Activated CD8-positive, alpha-beta T cell treated with anti-CD3 and anti-CD28 coated beads for 36 hours (primary cell): ENCODE data around the gene TRIM46. TPM values are rescaled to one million over a fixed set of nuclear protein-coding genes. Genes with fewer than 3 reads are reported as not detected.
A peak's percentile ranks its signal among the peaks of the same experiment; 100 is the strongest.

Experiments used
- ATAC-seq: fragments of 200-7000 bp; cut with Tn5 transposase; one replicate; pipeline ENCODE4 v1.10.0; 2021; ENCODE audit warnings: mild to moderate bottlenecking, moderate library complexity
- CTCF ChIA-PET: fragments of 350-600 bp; sonication (Branson Sonifier 250); formaldehyde crosslinking; loops from one replicate; lab custom pipeline; 2021; ENCODE audit warnings: antibody characterized with exemption; lab: Charles Lee
- POLR2A ChIA-PET: fragments of 350-600 bp; sonication (Branson Sonifier 250); formaldehyde crosslinking; loops from one replicate; lab custom pipeline; 2021; ENCODE audit warnings: antibody characterized with exemption; lab: Charles Lee
- DNase-seq: peaks from one replicate; pipeline ENCODE4 v3.0.0-alpha.2; 2020
- H3K27ac Mint-ChIP-seq: one replicate; pipeline ENCODE4 v1.8.0; 2021; ENCODE audit warnings: mild to moderate bottlenecking, mixed read lengths
- H3K27me3 Mint-ChIP-seq: one replicate; pipeline ENCODE4 v1.8.0; 2021; ENCODE audit warnings: mixed read lengths
- H3K36me3 Mint-ChIP-seq: one replicate; pipeline ENCODE4 v1.8.0; 2021; ENCODE audit warnings: low read depth, mixed read lengths
- H3K4me1 Mint-ChIP-seq: one replicate; pipeline ENCODE4 v1.8.0; 2021; ENCODE audit warnings: low read depth, mixed read lengths
- H3K4me3 Mint-ChIP-seq: one replicate; pipeline ENCODE4 v1.8.0; 2021; ENCODE audit warnings: mild to moderate bottlenecking, moderate library complexity, mixed read lengths
- H3K9me3 Mint-ChIP-seq: one replicate; pipeline ENCODE4 v1.8.0; 2021; ENCODE audit warnings: mixed read lengths
- CTCF ChIP-seq: fragments of 200-600 bp; IDR thresholded peaks from one replicate; pipeline ENCODE4 v1.8.0; 2022; ENCODE audit warnings: antibody characterized with exemption, mild to moderate bottlenecking
- intact Hi-C: fragments of 100-400 bp; cut with micrococcal nuclease; formaldehyde crosslinking; loops from one replicate; pipeline ENCODE4 v1.10.0; 2022
- total RNA-seq, 2 experiments: library from RNA; stranded (reverse); gene quantifications; one replicate each; pipeline ENCODE4 v1.2.3, GENCODE V29; 2021

The TRIM46 gene
- total RNA-seq, 2 experiments from 2014 or later, result 5.8 to 6.1 TPM

GRCh38 chr1:155133799-155134281, 39.8 kb upstream of the TRIM46 start:
- intact Hi-C loops, result no loop called here
- no peak overlapping the region for H3K4me3 Mint-ChIP-seq
- H3K9me3 Mint-ChIP-seq, result no peaks in the 10 kb centered on the region
- ChIA-PET CTCF (interaction anchor here (1.2 to 9.3 kb wide), 5 partner anchors 34 to 60 kb away, joined by 3 to 69 read pairs (median 15); partner anchors contain the start of genes KRTCAP2 and TRIM46), POLR2A (interaction anchor here (1.4 kb wide), 2 partner anchors 13 to 49 kb away, joined by 4 to 6 read pairs; no protein-coding TSS in a partner anchor)
- no peak overlapping the region for H3K27ac Mint-ChIP-seq
- no peaks in the 10 kb centered on the region for H3K27me3 Mint-ChIP-seq
- no peak for TF ChIP-seq CTCF
- ATAC-seq, result no peak
- H3K4me1 Mint-ChIP-seq, result peaks cover 40% of the 10 kb centered on the region
- H3K36me3 Mint-ChIP-seq, result peaks cover 23% of the 10 kb centered on the region
- no peak for DNase-seq

GRCh38 chr1:155134322-155134721, 39.3 kb upstream of the TRIM46 start:
- DNase-seq (no peak), ATAC-seq (no peak)
- CTCF ChIA-PET, result interaction anchor here (1.2 to 9.3 kb wide), 5 partner anchors 34 to 60 kb away, joined by 3 to 69 read pairs (median 15); partner anchors contain the start of genes KRTCAP2 and TRIM46
- no peaks in the 10 kb centered on the region for H3K9me3 Mint-ChIP-seq
- POLR2A ChIA-PET, result interaction anchor here (0.8 to 1.4 kb wide), 3 partner anchors 13 to 49 kb away, joined by 4 to 6 read pairs (median 4); no protein-coding TSS in a partner anchor
- TF ChIP-seq CTCF, result no peak
- H3K27me3 Mint-ChIP-seq, result no peaks in the 10 kb centered on the region
- H3K27ac Mint-ChIP-seq, result peak overlapping the region; percentile 99
- peaks cover 25% of the 10 kb centered on the region for H3K36me3 Mint-ChIP-seq
- intact Hi-C loops, result no loop called here
- H3K4me1 Mint-ChIP-seq, result peaks cover 37% of the 10 kb centered on the region
- peak overlapping the region; percentile 99 for H3K4me3 Mint-ChIP-seq

- POLR2A ChIA-PET, result interaction anchor here (0.6 to 1.6 kb wide), 5 partner anchors 8 to 62 kb away, joined by 3 to 6 read pairs (median 4); no protein-coding TSS in a partner anchor
- Mint-ChIP-seq H3K27me3 (no peaks in the 10 kb centered on the region), H3K36me3 (peaks cover 30% of the 10 kb centered on the region), H3K4me3 (peak overlapping the region; percentile 99), H3K9me3 (no peaks in the 10 kb centered on the region), H3K4me1 (peaks cover 31% of the 10 kb centered on the region), H3K27ac (peak overlapping the region; percentile 99)
- DNase-seq (peak; percentile 67), ATAC-seq (peak; percentile 18)
- CTCF ChIA-PET, result interaction anchor here (0.8 to 9.3 kb wide), 7 partner anchors 33 to 375 kb away, joined by 3 to 69 read pairs (median 15); partner anchors contain the start of genes KRTCAP2 and TRIM46
- intact Hi-C loops, result no loop called here
- TF ChIP-seq CTCF, result no peak
These were observed 38.7 kb upstream of the TRIM46 start for GRCh38 chr1:155134880-155135414.

GRCh38 chr1:155135415-155136028, 38.1 kb upstream of the TRIM46 start, which contains the start of gene SLC50A1:
TSS of gene SLC50A1 (plus strand) at chr1:155135852. CDS start at chr1:155135912, 60 bp downstream.
- H3K4me1 Mint-ChIP-seq, result peaks cover 33% of the 10 kb centered on the region
- H3K36me3 Mint-ChIP-seq, result peaks cover 32% of the 10 kb centered on the region
- POLR2A ChIA-PET, result interaction anchor here (0.6 to 1.6 kb wide), 5 partner anchors 9 to 177 kb away, joined by 3 to 6 read pairs (median 3); no protein-coding TSS in a partner anchor
- peak within 1 kb of the TSS; percentile 99 for H3K27ac Mint-ChIP-seq
- intact Hi-C loops, result no loop called here
- CTCF ChIA-PET, result interaction anchor here (0.8 to 9.3 kb wide), 7 partner anchors 32 to 375 kb away, joined by 3 to 69 read pairs (median 15); partner anchors contain the start of genes KRTCAP2 and TRIM46
- H3K27me3 Mint-ChIP-seq, result no peaks in the 10 kb centered on the region
- peak within 1 kb of the TSS; percentile 99 for H3K4me3 Mint-ChIP-seq
- ATAC-seq (peak; percentile 80), DNase-seq (peak; percentile 96)
- no peak for TF ChIP-seq CTCF
- H3K9me3 Mint-ChIP-seq, result no peaks in the 10 kb centered on the region
